ENCODE measurements around the gene MRPS2.

DNA sequence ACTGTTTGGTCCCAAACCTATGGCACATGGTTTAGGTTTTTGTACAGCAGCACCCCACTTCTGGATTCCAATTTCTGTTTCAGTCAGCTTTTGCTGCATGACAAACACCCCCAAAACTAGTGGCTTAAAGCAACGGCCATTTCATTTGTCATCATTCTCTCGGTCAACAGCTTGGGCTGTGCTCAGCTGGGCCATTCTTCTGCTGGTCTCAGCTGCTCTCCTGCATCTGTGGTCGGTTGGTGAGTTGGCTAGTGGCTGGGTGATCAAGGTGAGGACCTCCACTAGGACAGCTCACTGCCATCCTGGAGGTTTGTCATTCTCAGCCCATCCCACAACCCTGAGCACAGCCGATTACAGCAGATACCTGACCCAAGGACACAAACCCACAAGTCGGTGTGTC is 45.7 kb upstream of the MRPS2 start:
- TF ChIP-seq, protein P1, sequence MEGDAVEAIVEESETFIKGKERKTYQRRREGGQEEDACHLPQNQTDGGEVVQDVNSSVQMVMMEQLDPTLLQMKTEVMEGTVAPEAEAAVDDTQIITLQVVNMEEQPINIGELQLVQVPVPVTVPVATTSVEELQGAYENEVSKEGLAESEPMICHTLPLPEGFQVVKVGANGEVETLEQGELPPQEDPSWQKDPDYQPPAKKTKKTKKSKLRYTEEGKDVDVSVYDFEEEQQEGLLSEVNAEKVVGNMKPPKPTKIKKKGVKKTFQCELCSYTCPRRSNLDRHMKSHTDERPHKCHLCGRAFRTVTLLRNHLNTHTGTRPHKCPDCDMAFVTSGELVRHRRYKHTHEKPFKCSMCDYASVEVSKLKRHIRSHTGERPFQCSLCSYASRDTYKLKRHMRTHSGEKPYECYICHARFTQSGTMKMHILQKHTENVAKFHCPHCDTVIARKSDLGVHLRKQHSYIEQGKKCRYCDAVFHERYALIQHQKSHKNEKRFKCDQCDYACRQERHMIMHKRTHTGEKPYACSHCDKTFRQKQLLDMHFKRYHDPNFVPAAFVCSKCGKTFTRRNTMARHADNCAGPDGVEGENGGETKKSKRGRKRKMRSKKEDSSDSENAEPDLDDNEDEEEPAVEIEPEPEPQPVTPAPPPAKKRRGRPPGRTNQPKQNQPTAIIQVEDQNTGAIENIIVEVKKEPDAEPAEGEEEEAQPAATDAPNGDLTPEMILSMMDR (IDR thresholded peaks at IDR 0.05), result no peak
- no peak for TF ChIP-seq POLR2A (IDR thresholded peaks at IDR 0.05)
